DND-41 (cell line): ENCODE measurements around the gene NFKBIZ.
A peak's percentile ranks its signal among the peaks of the same experiment; 100 is the strongest.

Experiments used
- ATAC-seq: fragments of 200-7000 bp; cut with Tn5 transposase; 3 replicates; pipeline ENCODE4 v1.9.1; 2021; ENCODE audit warnings: low read depth; ENCODE audit not compliant: insufficient read depth
- DNase-seq: peaks from one replicate; pipeline ENCODE4 v3.0.0-alpha.2; 2020
- H2AFZ ChIP-seq: 2 replicates; pipeline ENCODE4 v1.6.0; 2012; ENCODE audit warnings: low read depth, low read length
- H3K27ac ChIP-seq: 2 replicates; pipeline ENCODE4 v1.5.1; 2012; ENCODE audit warnings: low read length, inconsistent platforms
- H3K27me3 ChIP-seq: fragments of 200-600 bp; sonication (generic); 2 replicates; pipeline ENCODE4 v1.6.0; 2012; ENCODE audit warnings: low read length, mild to moderate bottlenecking, inconsistent platforms; ENCODE audit not compliant: insufficient read depth, poor library complexity
- H3K36me3 ChIP-seq: 2 replicates; pipeline ENCODE4 v1.5.1; 2012; ENCODE audit warnings: low read length, inconsistent platforms; ENCODE audit not compliant: insufficient read depth
- H3K4me1 ChIP-seq: 2 replicates; pipeline ENCODE4 v1.5.1; 2012; ENCODE audit warnings: mild to moderate bottlenecking, low read length; ENCODE audit not compliant: insufficient read depth
- H3K4me2 ChIP-seq: 2 replicates; pipeline ENCODE4 v1.6.0; 2012; ENCODE audit warnings: mild to moderate bottlenecking, moderate library complexity, low read length, inconsistent platforms; ENCODE audit not compliant: insufficient read depth
- H3K4me3 ChIP-seq, 2 experiments: fragments of 200-600 bp in 1 of 2; shearing (Covaris generic) in 1 of 2; 2 replicates each; pipeline ENCODE4 v1.5.1; 2012 to 2016; ENCODE audit warnings: inconsistent platforms in 2 of 2, low read length in 2 of 2, mild to moderate bottlenecking in 2 of 2, low read depth in 1 of 2, moderate library complexity in 1 of 2
- H3K79me2 ChIP-seq: 2 replicates; pipeline ENCODE4 v1.6.0; 2012; ENCODE audit warnings: low read length, inconsistent platforms; ENCODE audit not compliant: insufficient read depth
- H3K9ac ChIP-seq: 2 replicates; pipeline ENCODE4 v1.6.0; 2012; ENCODE audit warnings: low read depth, mild to moderate bottlenecking, inconsistent platforms, low read length, moderate library complexity
- H3K9me3 ChIP-seq: 2 replicates; pipeline ENCODE4 v1.5.1; 2012; ENCODE audit warnings: low read length, moderate library complexity, mild to moderate bottlenecking, inconsistent platforms; ENCODE audit not compliant: insufficient read depth, severe bottlenecking
- H4K20me1 ChIP-seq: 2 replicates; pipeline ENCODE4 v1.6.0; 2012; ENCODE audit warnings: low read length; ENCODE audit not compliant: insufficient read depth
- EZH2 ChIP-seq: IDR thresholded peaks from 3 replicates; pipeline ENCODE4 v1.6.1; 2012; ENCODE audit warnings: borderline replicate concordance, low read depth, mild to moderate bottlenecking, moderate library complexity, low read length, inconsistent platforms; ENCODE audit not compliant: severe bottlenecking
- TF ChIP-seq, protein P1 (sequence below): IDR thresholded peaks from 2 replicates; pipeline ENCODE4 v1.5.1; 2012; ENCODE audit warnings: borderline replicate concordance, low read length, moderate library complexity, mild to moderate bottlenecking; ENCODE audit not compliant: poor library complexity, severe bottlenecking; ENCODE audit errors: extremely low read depth

Gene NFKBIZ, protein sequence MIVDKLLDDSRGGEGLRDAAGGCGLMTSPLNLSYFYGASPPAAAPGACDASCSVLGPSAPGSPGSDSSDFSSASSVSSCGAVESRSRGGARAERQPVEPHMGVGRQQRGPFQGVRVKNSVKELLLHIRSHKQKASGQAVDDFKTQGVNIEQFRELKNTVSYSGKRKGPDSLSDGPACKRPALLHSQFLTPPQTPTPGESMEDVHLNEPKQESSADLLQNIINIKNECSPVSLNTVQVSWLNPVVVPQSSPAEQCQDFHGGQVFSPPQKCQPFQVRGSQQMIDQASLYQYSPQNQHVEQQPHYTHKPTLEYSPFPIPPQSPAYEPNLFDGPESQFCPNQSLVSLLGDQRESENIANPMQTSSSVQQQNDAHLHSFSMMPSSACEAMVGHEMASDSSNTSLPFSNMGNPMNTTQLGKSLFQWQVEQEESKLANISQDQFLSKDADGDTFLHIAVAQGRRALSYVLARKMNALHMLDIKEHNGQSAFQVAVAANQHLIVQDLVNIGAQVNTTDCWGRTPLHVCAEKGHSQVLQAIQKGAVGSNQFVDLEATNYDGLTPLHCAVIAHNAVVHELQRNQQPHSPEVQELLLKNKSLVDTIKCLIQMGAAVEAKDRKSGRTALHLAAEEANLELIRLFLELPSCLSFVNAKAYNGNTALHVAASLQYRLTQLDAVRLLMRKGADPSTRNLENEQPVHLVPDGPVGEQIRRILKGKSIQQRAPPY

DNA sequence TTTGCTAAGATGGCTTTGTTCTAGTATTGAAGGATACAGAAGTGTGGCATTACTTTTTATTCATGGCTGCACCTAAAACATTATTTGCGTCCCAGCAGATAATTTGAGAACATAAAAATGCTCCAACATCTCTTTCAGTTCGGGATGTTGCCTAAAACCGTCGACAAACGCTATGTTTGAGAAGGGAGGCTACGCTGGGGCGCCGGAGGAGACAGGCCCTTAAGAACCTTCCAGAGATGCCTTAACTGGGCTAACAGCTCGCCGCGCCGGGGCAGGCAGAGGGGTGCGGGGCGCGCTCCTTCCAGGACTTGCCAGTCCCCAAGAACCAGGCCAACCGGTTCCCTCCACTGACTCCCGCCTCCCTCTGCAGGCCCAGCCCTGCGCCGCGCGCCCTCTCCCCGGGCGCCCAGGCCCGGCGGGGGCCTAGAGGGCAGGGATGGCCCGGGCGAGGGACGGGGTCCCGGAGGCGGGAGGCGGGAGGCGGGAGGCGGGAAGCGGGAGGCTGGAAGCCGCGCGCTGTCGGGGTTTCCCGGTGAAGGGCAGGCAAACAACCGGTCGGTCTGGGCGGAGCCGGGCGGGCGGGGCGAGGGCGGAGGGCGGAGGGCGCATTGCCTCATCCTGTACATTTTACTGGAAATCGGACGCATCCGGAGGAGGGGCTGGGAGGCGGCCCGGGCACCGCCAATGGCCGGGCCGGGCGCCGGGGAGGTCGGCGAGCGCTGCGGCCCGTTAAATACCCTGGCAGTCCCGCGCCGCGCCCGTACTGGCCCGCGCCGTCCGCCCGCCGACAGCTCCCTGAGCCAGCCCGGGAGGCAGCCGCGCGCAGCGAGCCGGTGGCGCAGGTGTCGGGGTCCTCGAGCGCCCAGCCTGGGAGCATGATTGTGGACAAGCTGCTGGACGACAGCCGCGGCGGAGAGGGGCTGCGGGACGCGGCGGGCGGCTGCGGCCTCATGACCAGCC is at the start of gene NFKBIZ:
NFKBIZ (plus strand) TSS at position 761 of the 960 bp plus-strand sequence; CDS start at position 876, 115 bp downstream.
- peaks cover 22% of the 10 kb centered on the region for H3K79me2 ChIP-seq
- peak within 1 kb of the TSS; percentile 61 for H3K4me2 ChIP-seq
- H3K27me3 ChIP-seq: no peaks in the 10 kb centered on the region
- H4K20me1 ChIP-seq: no peaks in the 10 kb centered on the region
- peaks cover 23% of the 10 kb centered on the region for H3K4me1 ChIP-seq
- ATAC-seq (peak; percentile 84), DNase-seq (peak; percentile 89)
- H3K9me3 ChIP-seq: no peaks in the 10 kb centered on the region
- peak within 1 kb of the TSS; percentile 83 for H3K9ac ChIP-seq
- peak within 1 kb of the TSS; percentile 89 to 97 for H3K4me3 ChIP-seq
- TF ChIP-seq, protein P1, sequence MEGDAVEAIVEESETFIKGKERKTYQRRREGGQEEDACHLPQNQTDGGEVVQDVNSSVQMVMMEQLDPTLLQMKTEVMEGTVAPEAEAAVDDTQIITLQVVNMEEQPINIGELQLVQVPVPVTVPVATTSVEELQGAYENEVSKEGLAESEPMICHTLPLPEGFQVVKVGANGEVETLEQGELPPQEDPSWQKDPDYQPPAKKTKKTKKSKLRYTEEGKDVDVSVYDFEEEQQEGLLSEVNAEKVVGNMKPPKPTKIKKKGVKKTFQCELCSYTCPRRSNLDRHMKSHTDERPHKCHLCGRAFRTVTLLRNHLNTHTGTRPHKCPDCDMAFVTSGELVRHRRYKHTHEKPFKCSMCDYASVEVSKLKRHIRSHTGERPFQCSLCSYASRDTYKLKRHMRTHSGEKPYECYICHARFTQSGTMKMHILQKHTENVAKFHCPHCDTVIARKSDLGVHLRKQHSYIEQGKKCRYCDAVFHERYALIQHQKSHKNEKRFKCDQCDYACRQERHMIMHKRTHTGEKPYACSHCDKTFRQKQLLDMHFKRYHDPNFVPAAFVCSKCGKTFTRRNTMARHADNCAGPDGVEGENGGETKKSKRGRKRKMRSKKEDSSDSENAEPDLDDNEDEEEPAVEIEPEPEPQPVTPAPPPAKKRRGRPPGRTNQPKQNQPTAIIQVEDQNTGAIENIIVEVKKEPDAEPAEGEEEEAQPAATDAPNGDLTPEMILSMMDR: no peak
- TF ChIP-seq EZH2: no peak
- H2AFZ ChIP-seq: peak within 1 kb of the TSS; percentile 91
- peak within 1 kb of the TSS; percentile 74 for H3K27ac ChIP-seq
- peaks cover 25% of the 10 kb centered on the region for H3K36me3 ChIP-seq

DNA sequence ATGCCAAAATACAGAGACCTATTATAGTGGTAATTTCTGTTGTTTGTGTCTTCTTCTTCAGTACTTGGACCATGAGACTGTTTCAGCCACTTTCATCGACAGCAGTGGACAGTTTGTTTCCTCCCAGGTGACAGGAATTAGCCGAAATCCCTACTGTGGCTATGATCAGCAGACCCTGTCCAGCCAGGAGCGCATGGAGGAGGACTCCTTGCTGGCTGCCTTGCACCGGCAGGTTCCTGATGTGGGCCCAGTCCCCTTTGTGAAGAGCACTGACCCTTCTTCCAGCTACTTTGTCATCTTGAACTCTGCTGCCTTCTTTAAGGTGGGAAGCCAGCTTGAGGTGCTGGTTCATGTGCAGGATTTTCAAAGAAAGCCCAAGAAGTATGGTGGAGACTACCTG is 48.1 kb upstream of the NFKBIZ start:
- TF ChIP-seq EZH2: no peak
- TF ChIP-seq, protein P1: no peak
- H3K4me1 ChIP-seq: no peaks in the 10 kb centered on the region
- H4K20me1 ChIP-seq: 0 out of 2 replicates have a peak, but pooled peaks cover 2% of the 10 kb centered on the region
- ATAC-seq (no peak), DNase-seq (no peak)
- no peak overlapping the region for H3K4me3 ChIP-seq
- peaks cover 13% of the 10 kb centered on the region for H3K79me2 ChIP-seq
- H2AFZ ChIP-seq: no peak overlapping the region
- H3K36me3 ChIP-seq: peaks cover 44% of the 10 kb centered on the region
- no peak overlapping the region for H3K4me2 ChIP-seq
- no peak overlapping the region for H3K27ac ChIP-seq
- no peaks in the 10 kb centered on the region for H3K9me3 ChIP-seq
- no peak overlapping the region for H3K9ac ChIP-seq
- H3K27me3 ChIP-seq: no peaks in the 10 kb centered on the region

DNA sequence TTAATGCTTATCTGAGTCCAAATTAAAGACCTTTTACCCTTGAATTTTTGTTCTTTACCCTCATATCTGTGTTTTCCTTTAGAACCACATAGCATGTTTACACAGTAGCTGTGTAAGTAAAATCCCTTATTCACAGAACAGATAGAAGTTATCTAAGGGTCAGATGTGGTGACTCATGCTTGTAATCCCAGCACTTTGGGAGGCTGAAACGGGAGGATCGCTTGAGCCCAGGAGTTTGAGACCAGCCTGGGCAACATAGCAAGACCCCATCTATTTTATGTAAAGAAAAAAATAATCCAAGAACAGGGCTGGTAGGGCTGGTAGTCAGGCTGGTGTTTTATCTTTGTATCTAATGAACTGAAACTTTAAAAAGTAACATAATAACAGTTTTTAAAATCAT is 47.1 kb upstream of the NFKBIZ start:
- Histone ChIP-seq H3K27ac (no peak overlapping the region), H3K79me2 (peaks cover 8% of the 10 kb centered on the region; the same call in 1 of the 2 replicates), H2AFZ (no peak overlapping the region), H4K20me1 (0 out of 2 replicates have a peak, but pooled peaks cover 2% of the 10 kb centered on the region), H3K4me1 (no peaks in the 10 kb centered on the region), H3K4me2 (no peak overlapping the region), H3K27me3 (no peaks in the 10 kb centered on the region), H3K36me3 (peaks cover 34% of the 10 kb centered on the region), H3K9ac (no peak overlapping the region), H3K4me3 (no peak overlapping the region), H3K9me3 (no peaks in the 10 kb centered on the region)
- DNase-seq (no peak), ATAC-seq (no peak)
- TF ChIP-seq, protein P1: no peak
- no peak for TF ChIP-seq EZH2
